Keratinocyte (primary cell): ENCODE measurements around the gene MMP24. TPM values are rescaled to one million over a fixed set of nuclear protein-coding genes. Genes with fewer than 3 reads are reported as not detected.

Source experiments
- DNase-seq: peaks from one replicate; pipeline ENCODE4 v3.0.0-alpha.2; 2011; ENCODE audit warnings: low read depth, missing footprints, low spot score
- FAIRE-seq: peaks from 2 replicates; lab custom pipeline; 2011; peaks lifted over from hg19 to GRCh38; lab: Jason Lieb, UNC
- H2AFZ ChIP-seq: 2 replicates; pipeline ENCODE4 v1.6.0; 2012; ENCODE audit warnings: low read length, control low read depth, inconsistent platforms; ENCODE audit not compliant: control insufficient read depth
- H3K27ac ChIP-seq: 2 replicates; pipeline ENCODE4 v1.5.1; 2011; ENCODE audit warnings: low read length; ENCODE audit not compliant: control insufficient read depth, insufficient read depth
- H3K27me3 ChIP-seq: 3 replicates; pipeline ENCODE4 v1.6.0; 2011; ENCODE audit warnings: low read length; ENCODE audit not compliant: control insufficient read depth, insufficient read depth; ENCODE audit errors: extremely low read depth
- H3K36me3 ChIP-seq, 2 experiments: 2 replicates in 1 of 2; 3 replicates in 1 of 2; pipeline ENCODE4 v1.5.1; 2011; ENCODE audit warnings: low read length in 2 of 2, mild to moderate bottlenecking in 1 of 2; ENCODE audit not compliant: control insufficient read depth in 2 of 2, insufficient read depth in 2 of 2; ENCODE audit errors: extremely low read depth in 1 of 2
- H3K4me1 ChIP-seq: 3 replicates; pipeline ENCODE4 v1.5.1; 2011; ENCODE audit warnings: low read length; ENCODE audit not compliant: control insufficient read depth, insufficient read depth; ENCODE audit errors: extremely low read depth
- H3K4me2 ChIP-seq: 3 replicates; pipeline ENCODE4 v1.6.0; 2011; ENCODE audit warnings: low read depth, low read length; ENCODE audit not compliant: control insufficient read depth, insufficient read depth; ENCODE audit errors: extremely low read depth
- H3K4me3 ChIP-seq, 3 experiments: fragments of 200-600 bp in 1 of 3; sonication (generic) in 1 of 3; 2 replicates in 2 of 3; 3 replicates in 1 of 3; pipeline ENCODE4 v1.5.1; 2011 to 2016; ENCODE audit warnings: low read length in 3 of 3, mild to moderate bottlenecking in 3 of 3, control low read depth in 2 of 3, inconsistent platforms in 1 of 3, low read depth in 1 of 3, mixed read lengths in 1 of 3, mixed run types in 1 of 3, moderate library complexity in 1 of 3; ENCODE audit not compliant: control insufficient read depth in 2 of 3, insufficient read depth in 2 of 3; ENCODE audit errors: extremely low read depth in 1 of 3
- H3K79me2 ChIP-seq: 2 replicates; pipeline ENCODE4 v1.6.0; 2012; ENCODE audit warnings: low read length; ENCODE audit not compliant: control insufficient read depth, insufficient read depth
- H3K9ac ChIP-seq: 3 replicates; pipeline ENCODE4 v1.6.0; 2011; ENCODE audit warnings: low read length; ENCODE audit not compliant: control insufficient read depth, insufficient read depth; ENCODE audit errors: extremely low read depth
- H3K9me1 ChIP-seq: 3 replicates; pipeline ENCODE4 v1.6.0; 2011; ENCODE audit warnings: low read length; ENCODE audit not compliant: control insufficient read depth, insufficient read depth; ENCODE audit errors: extremely low read depth
- H3K9me3 ChIP-seq: 2 replicates; pipeline ENCODE4 v1.5.1; 2012; ENCODE audit warnings: low read depth, low read length; ENCODE audit not compliant: control insufficient read depth
- H4K20me1 ChIP-seq: 3 replicates; pipeline ENCODE4 v1.6.0; 2011; ENCODE audit warnings: low read length; ENCODE audit not compliant: control insufficient read depth, insufficient read depth; ENCODE audit errors: extremely low read depth
- EZH2 ChIP-seq: IDR thresholded peaks from one replicate; pipeline ENCODE4 v1.6.1; 2012; ENCODE audit warnings: inconsistent platforms, mild to moderate bottlenecking, low read length, moderate library complexity
- dilution Hi-C: fragments of 300-500 bp; cut with MboI; formaldehyde crosslinking; loops from one replicate; pipeline ENCODE4 v1.7.0; 2020; ENCODE audit warnings: low sequenced_read_pairs; ENCODE audit not compliant: extremely low pct_ligation_motif_present
- polyA plus RNA-seq, 5 experiments: library from polyadenylated mRNA; depleted of rRNA in 3 of 5; stranded (reverse) in 3 of 5; stranded (forward) in 1 of 5; unstranded in 1 of 5; fragments of >200 nt; gene quantifications; 1 replicate in 1 of 5; 2 replicates in 3 of 5; 3 replicates in 1 of 5; pipeline versions ENCODE4 v1.2.1 to v1.2.3, GENCODE V29; 2011 to 2012; ENCODE audit warnings: missing spikeins in 2 of 5, low read depth in 1 of 5, low replicate concordance in 1 of 5
- TF ChIP-seq, protein P1 (sequence below), 3 experiments: IDR thresholded peaks in 1 of 3; conservative IDR thresholded peaks in 1 of 3; optimal IDR thresholded peaks in 1 of 3; 2 replicates in 2 of 3; 3 replicates in 1 of 3; pipeline versions ENCODE3 to v1.5.1; 2011; ENCODE audit warnings: low read length in 3 of 3, mild to moderate bottlenecking in 3 of 3, moderate library complexity in 2 of 3, control low read depth in 1 of 3, inconsistent platforms in 1 of 3; ENCODE audit not compliant: insufficient read depth in 2 of 3; ENCODE audit errors: extremely low read depth in 1 of 3

Gene MMP24
- polyA plus RNA-seq, 1 donor (not counting 4 experiments of a cell fraction or from before 2014, with no cell fraction given): not detected

DNA sequence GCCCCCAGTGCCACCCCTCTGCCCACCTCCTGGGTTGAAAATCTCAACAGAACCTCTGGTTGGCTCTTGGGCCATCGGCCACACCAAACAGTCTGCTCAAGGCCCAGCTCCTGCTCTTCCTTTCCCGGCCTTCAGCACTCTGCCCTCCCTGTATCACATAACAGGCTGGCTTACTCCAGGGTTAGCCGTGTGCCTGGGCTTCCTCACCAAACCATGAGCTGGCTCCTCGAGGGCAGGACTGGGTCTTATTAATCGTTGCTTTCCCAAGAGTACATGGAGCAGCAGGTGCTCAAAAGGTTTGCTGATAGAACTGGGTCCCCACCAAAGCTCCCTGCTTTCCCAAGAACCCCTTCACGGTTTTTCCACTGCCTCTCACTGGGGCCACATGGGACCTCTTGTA, 78.5 kb downstream of the MMP24 start:
- TF ChIP-seq, protein P1, sequence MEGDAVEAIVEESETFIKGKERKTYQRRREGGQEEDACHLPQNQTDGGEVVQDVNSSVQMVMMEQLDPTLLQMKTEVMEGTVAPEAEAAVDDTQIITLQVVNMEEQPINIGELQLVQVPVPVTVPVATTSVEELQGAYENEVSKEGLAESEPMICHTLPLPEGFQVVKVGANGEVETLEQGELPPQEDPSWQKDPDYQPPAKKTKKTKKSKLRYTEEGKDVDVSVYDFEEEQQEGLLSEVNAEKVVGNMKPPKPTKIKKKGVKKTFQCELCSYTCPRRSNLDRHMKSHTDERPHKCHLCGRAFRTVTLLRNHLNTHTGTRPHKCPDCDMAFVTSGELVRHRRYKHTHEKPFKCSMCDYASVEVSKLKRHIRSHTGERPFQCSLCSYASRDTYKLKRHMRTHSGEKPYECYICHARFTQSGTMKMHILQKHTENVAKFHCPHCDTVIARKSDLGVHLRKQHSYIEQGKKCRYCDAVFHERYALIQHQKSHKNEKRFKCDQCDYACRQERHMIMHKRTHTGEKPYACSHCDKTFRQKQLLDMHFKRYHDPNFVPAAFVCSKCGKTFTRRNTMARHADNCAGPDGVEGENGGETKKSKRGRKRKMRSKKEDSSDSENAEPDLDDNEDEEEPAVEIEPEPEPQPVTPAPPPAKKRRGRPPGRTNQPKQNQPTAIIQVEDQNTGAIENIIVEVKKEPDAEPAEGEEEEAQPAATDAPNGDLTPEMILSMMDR (optimal IDR thresholded peaks at IDR 0.05 in 1 of 3, IDR thresholded peaks at IDR 0.05 in 1 of 3, conservative IDR thresholded peaks at IDR 0.05 in 1 of 3; ENCODE audit: extremely low read depth in 1 of 3, insufficient read depth in 2 of 3, low read length in 3 of 3): no peak
- no peak for TF ChIP-seq EZH2
- DNase-seq (no peak), FAIRE-seq (no peak)
- Histone ChIP-seq H3K36me3 (peaks cover 2 to 19% of the 10 kb centered on the region in 2 experiments), H3K4me2 (peak overlapping the region; percentile 59), H3K27me3 (no peaks in the 10 kb centered on the region), H3K9me1 (no peaks in the 10 kb centered on the region), H3K79me2 (no peaks in the 10 kb centered on the region), H3K9ac (peak overlapping the region; percentile 64), H3K4me3 (no peak overlapping the region), H3K9me3 (no peaks in the 10 kb centered on the region), H3K4me1 (peaks cover 83% of the 10 kb centered on the region), H2AFZ (no peak overlapping the region), H3K27ac (peak overlapping the region; percentile 98), H4K20me1 (no peaks in the 10 kb centered on the region)
- dilution Hi-C loops: no loop called here

DNA sequence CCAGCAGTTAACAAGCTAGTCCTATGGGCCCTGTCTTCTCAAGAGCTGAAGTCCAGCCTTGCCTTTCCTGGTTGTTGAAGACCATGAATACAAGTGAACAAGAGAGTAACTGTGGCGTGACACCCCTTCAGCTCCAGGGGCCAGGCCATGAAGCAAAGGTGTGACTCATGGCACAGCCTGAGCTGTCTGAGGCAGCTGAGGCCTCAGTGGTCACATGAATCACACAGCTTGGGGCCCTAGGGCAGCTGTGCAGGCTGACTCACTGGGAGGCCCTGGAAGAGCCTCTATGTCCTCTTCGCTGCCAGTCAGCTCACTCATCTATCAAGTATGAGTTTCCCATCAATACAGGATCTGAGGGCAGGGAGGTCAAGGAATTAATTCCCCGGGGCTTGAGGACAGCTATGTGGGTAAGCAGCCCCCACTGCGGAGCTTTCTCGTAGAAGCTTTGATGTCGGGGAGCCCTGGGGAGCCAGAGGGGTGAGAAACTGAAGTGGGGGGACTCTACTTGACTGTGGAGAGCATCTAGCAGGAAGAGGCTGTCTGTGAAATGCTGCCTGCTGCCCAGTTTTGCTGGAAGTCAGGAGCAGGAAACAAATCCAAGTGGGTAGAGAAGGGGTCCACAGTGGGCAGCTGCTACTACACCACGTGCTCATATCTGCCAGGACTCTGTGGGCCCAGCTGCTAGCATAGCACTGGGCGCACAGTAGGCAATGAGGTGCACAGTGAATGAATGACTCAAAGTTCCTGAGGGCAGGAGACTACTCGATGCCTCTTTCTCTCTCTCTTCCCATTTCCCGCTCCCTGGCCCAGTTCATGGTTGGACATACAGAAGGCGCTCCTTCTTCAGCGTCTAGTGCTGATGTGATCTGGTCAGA, 79.4 kb downstream of the MMP24 start:
- H3K9me1 ChIP-seq: no peaks in the 10 kb centered on the region
- FAIRE-seq: peak; percentile 98
- H3K4me1 ChIP-seq: peaks cover 85% of the 10 kb centered on the region
- TF ChIP-seq EZH2: no peak
- TF ChIP-seq, protein P1 (optimal IDR thresholded peaks at IDR 0.05 in 1 of 3, IDR thresholded peaks at IDR 0.05 in 1 of 3, conservative IDR thresholded peaks at IDR 0.05 in 1 of 3; ENCODE audit: extremely low read depth in 1 of 3, insufficient read depth in 2 of 3, low read length in 3 of 3): no peak
- peaks cover 2 to 19% of the 10 kb centered on the region in 2 experiments for H3K36me3 ChIP-seq
- no peaks in the 10 kb centered on the region for H3K9me3 ChIP-seq
- H3K4me2 ChIP-seq: peak overlapping the region; percentile 46
- H3K27me3 ChIP-seq: no peaks in the 10 kb centered on the region
- H2AFZ ChIP-seq: no peak overlapping the region
- no peaks in the 10 kb centered on the region for H4K20me1 ChIP-seq
- H3K9ac ChIP-seq: peak overlapping the region; percentile 64
- H3K27ac ChIP-seq: peak overlapping the region; percentile 98
- H3K79me2 ChIP-seq: no peaks in the 10 kb centered on the region
- H3K4me3 ChIP-seq: peak overlapping the region in 1 of 3 experiments; percentile 2
- peak; percentile 99 for DNase-seq
- dilution Hi-C loops: no loop called here
